DMS 273 treated with DMSO at 0.1 percent for 48 hours (cell line): ENCODE data around the gene ACSM5.
"Not testable (repeated sequence)": the region's sequence is repeated elsewhere in the genome, so short reads cannot be mapped to it uniquely, and the experiment has no call there.

Experiments
- DNase-seq: peaks from one replicate; lab custom pipeline; 2025; lab: John Stamatoyannopoulos, UW

ACSM5 gene

GRCh38 chr16:20399185-20399584 is 10.1 kb upstream of the ACSM5 start:
- no peak for DNase-seq

- no peak for DNase-seq
These were observed 8.3 kb upstream of the ACSM5 start for GRCh38 chr16:20401066-20401465.

GRCh38 chr16:20401475-20402016 is 7.8 kb upstream of the ACSM5 start:
- no peak for DNase-seq

GRCh38 chr16:20402651-20403050 is 6.7 kb upstream of the ACSM5 start:
- DNase-seq, result no peak

GRCh38 chr16:20404637-20405036 is 4.7 kb upstream of the ACSM5 start, which contains the start of gene PDILT:
PDILT (minus strand) TSS chr16:20404737; CDS start chr16:20399300, 5,437 bp downstream.
- DNase-seq, result no peak

GRCh38 chr16:20410121-20410723 is 888 bp downstream of the ACSM5 start:
- no peak for DNase-seq

- no peak for DNase-seq
These were observed 1.7 kb downstream of the ACSM5 start for GRCh38 chr16:20411055-20411454.

GRCh38 chr16:20415541-20415940 is 6.2 kb downstream of the ACSM5 start:
- DNase-seq, result no peak

- DNase-seq, result not testable (repeated sequence)
These were observed 9.8 kb downstream of the ACSM5 start for GRCh38 chr16:20419093-20419492.

GRCh38 chr16:20421748-20422147 is 12.4 kb downstream of the ACSM5 start:
- DNase-seq, result not testable (repeated sequence)

GRCh38 chr16:20423772-20424128 is 14.4 kb downstream of the ACSM5 start:
- not testable (repeated sequence) for DNase-seq

GRCh38 chr16:20424129-20424866 is 15.0 kb downstream of the ACSM5 start:
- no peak for DNase-seq

GRCh38 chr16:20427401-20427797 is 18.1 kb downstream of the ACSM5 start:
- DNase-seq, result not testable (repeated sequence)

- not testable (repeated sequence) for DNase-seq
These were observed 20.2 kb downstream of the ACSM5 start for GRCh38 chr16:20429499-20429898.

- DNase-seq, result not testable (repeated sequence)
These were observed 21.1 kb downstream of the ACSM5 start for GRCh38 chr16:20430480-20430879.

GRCh38 chr16:20430948-20431347 is 21.6 kb downstream of the ACSM5 start:
- no peak for DNase-seq

GRCh38 chr16:20438950-20439349 is 29.6 kb downstream of the ACSM5 start:
- not testable (repeated sequence) for DNase-seq

GRCh38 chr16:20439820-20440231 is 30.5 kb downstream of the ACSM5 start:
- DNase-seq, result not testable (repeated sequence)

- DNase-seq, result not testable (repeated sequence)
These were observed 31.4 kb downstream of the ACSM5 start for GRCh38 chr16:20440731-20441130.

- DNase-seq, result no peak
These were observed 31.9 kb downstream of the ACSM5 start for GRCh38 chr16:20441191-20441590.

GRCh38 chr16:20441859-20442258 is 32.5 kb downstream of the ACSM5 start:
- not testable (repeated sequence) for DNase-seq

GRCh38 chr16:20446652-20447393 is 37.5 kb downstream of the ACSM5 start:
- not testable (repeated sequence) for DNase-seq
